Progenitor cell of endocrine pancreas (in vitro differentiated cells): ENCODE data around the gene USP2. TPM values are rescaled to one million over a fixed set of nuclear protein-coding genes. Genes with fewer than 3 reads are reported as not detected.
"Not testable (repeated sequence)": the region's sequence is repeated elsewhere in the genome, so short reads cannot be mapped to it uniquely, and the experiment has no call there.

Source experiments
- DNase-seq: peaks from one replicate; pipeline ENCODE4 v3.0.0; 2021; ENCODE audit warnings: low spot score; ENCODE audit not compliant: unreplicated experiment
- H3K27ac Mint-ChIP-seq: 2 replicates; pipeline ENCODE4 v1.8.0; 2021; ENCODE audit warnings: mild to moderate bottlenecking, moderate library complexity, mixed read lengths
- H3K27me3 Mint-ChIP-seq: 2 replicates; pipeline ENCODE4 v1.8.0; 2021; ENCODE audit warnings: mixed read lengths
- H3K36me3 Mint-ChIP-seq: 2 replicates; pipeline ENCODE4 v1.8.0; 2022; ENCODE audit warnings: mixed read lengths; ENCODE audit not compliant: insufficient read depth
- H3K4me1 Mint-ChIP-seq: 2 replicates; pipeline ENCODE4 v1.8.0; 2021; ENCODE audit warnings: low read depth, mixed read lengths
- H3K4me3 Mint-ChIP-seq: 2 replicates; pipeline ENCODE4 v1.8.0; 2021; ENCODE audit warnings: low read depth, mild to moderate bottlenecking, moderate library complexity, mixed read lengths
- H3K9me3 Mint-ChIP-seq: 2 replicates; pipeline ENCODE4 v1.8.0; 2021; ENCODE audit warnings: low read depth, mixed read lengths
- CTCF ChIP-seq: fragments of 200-600 bp; sonication (generic); IDR thresholded peaks from one replicate; pipeline ENCODE4 v1.5.0; 2021; ENCODE audit warnings: antibody characterized with exemption, mild to moderate bottlenecking; ENCODE audit not compliant: unreplicated experiment
- total RNA-seq: library from RNA; stranded (reverse); gene quantifications from 2 replicates; pipeline ENCODE4 v1.2.1, GENCODE V29; 2021

The USP2 gene
- total RNA-seq, 1 donor from 2014 or later = 5.1 TPM

GRCh38 chr11:119412072-119412471, 30.6 kb upstream of the USP2 start:
- Mint-ChIP-seq H3K27ac (no peak overlapping the region), H3K4me3 (no peak overlapping the region), H3K27me3 (peaks cover 10% of the 10 kb centered on the region), H3K9me3 (peaks cover 4% of the 10 kb centered on the region), H3K36me3 (no peaks in the 10 kb centered on the region), H3K4me1 (no peaks in the 10 kb centered on the region)
- TF ChIP-seq CTCF = no peak
- DNase-seq = no peak

- TF ChIP-seq CTCF = no peak
- peaks cover 4% of the 10 kb centered on the region for H3K9me3 Mint-ChIP-seq
- no peaks in the 10 kb centered on the region for H3K4me1 Mint-ChIP-seq
- no peak for DNase-seq
- peaks cover 1% of the 10 kb centered on the region for H3K27me3 Mint-ChIP-seq
- no peaks in the 10 kb centered on the region for H3K36me3 Mint-ChIP-seq
- H3K4me3 Mint-ChIP-seq = no peak overlapping the region
- no peak overlapping the region for H3K27ac Mint-ChIP-seq
Measured at GRCh38 chr11:119410501-119410900, 29.0 kb upstream of the USP2 start.

GRCh38 chr11:119409731-119410130, 28.2 kb upstream of the USP2 start:
- H3K36me3 Mint-ChIP-seq = no peaks in the 10 kb centered on the region
- H3K4me1 Mint-ChIP-seq = no peaks in the 10 kb centered on the region
- no peak overlapping the region for H3K4me3 Mint-ChIP-seq
- H3K27ac Mint-ChIP-seq = no peak overlapping the region
- no peaks in the 10 kb centered on the region for H3K27me3 Mint-ChIP-seq
- DNase-seq = no peak
- TF ChIP-seq CTCF = no peak
- peaks cover 4% of the 10 kb centered on the region for H3K9me3 Mint-ChIP-seq

- no peak overlapping the region for H3K27ac Mint-ChIP-seq
- peaks cover 2% of the 10 kb centered on the region for H3K4me1 Mint-ChIP-seq
- H3K36me3 Mint-ChIP-seq = no peaks in the 10 kb centered on the region
- no peak for DNase-seq
- no peak for TF ChIP-seq CTCF
- no peak overlapping the region for H3K4me3 Mint-ChIP-seq
- H3K9me3 Mint-ChIP-seq = peaks cover under 1% of the 10 kb centered on the region
- H3K27me3 Mint-ChIP-seq = no peaks in the 10 kb centered on the region
Measured at GRCh38 chr11:119406005-119406404, 24.5 kb upstream of the USP2 start.

GRCh38 chr11:119405448-119405847, 24.0 kb upstream of the USP2 start:
- not testable (repeated sequence) for H3K27ac Mint-ChIP-seq, DNase-seq, H3K27me3 Mint-ChIP-seq, H3K4me3 Mint-ChIP-seq, H3K4me1 Mint-ChIP-seq, H3K9me3 Mint-ChIP-seq, H3K36me3 Mint-ChIP-seq

GRCh38 chr11:119404872-119405271, 23.4 kb upstream of the USP2 start:
- no peak for TF ChIP-seq CTCF

More at GRCh38 chr11:119404872-119405271, 23.4 kb upstream of the USP2 start:
- H3K9me3 Mint-ChIP-seq = peaks cover 8% of the 10 kb centered on the region
- H3K36me3 Mint-ChIP-seq = no peaks in the 10 kb centered on the region
- H3K4me3 Mint-ChIP-seq = no peak overlapping the region
- no peak overlapping the region for H3K27ac Mint-ChIP-seq
- peaks cover 2% of the 10 kb centered on the region for H3K4me1 Mint-ChIP-seq
- no peak for DNase-seq
- H3K27me3 Mint-ChIP-seq = no peaks in the 10 kb centered on the region
